Neural cell (in vitro differentiated cells): Measurements from ENCODE around the gene TRMO. TPM values are rescaled to one million over a fixed set of nuclear protein-coding genes. Genes with fewer than 3 reads are reported as not detected.

Experiments
- H2AFZ ChIP-seq: fragments of 200-600, 300-800 bp; sonication (generic), shearing (Covaris generic); 2 replicates; pipeline ENCODE4 v1.6.0; 2014; ENCODE audit warnings: low read depth, mild to moderate bottlenecking, antibody characterized with exemption, low read length, moderate library complexity
- H3F3A ChIP-seq: fragments of 200-600 bp; shearing (Covaris generic); 2 replicates; pipeline ENCODE4 v1.6.1; 2016; ENCODE audit warnings: mild to moderate bottlenecking, moderate library complexity, mixed read lengths, antibody characterized with exemption, low read length; ENCODE audit not compliant: insufficient read depth, poor library complexity, severe bottlenecking
- H3K27ac ChIP-seq: fragments of 200-600, 300-800 bp; sonication (generic), shearing (Covaris generic); 2 replicates; pipeline ENCODE4 v1.5.1; 2014; ENCODE audit warnings: mild to moderate bottlenecking, low read length, moderate library complexity
- H3K27me3 ChIP-seq: fragments of 300-800, 200-600 bp; sonication (generic), shearing (Covaris generic); 2 replicates; pipeline ENCODE4 v1.6.0; 2014; ENCODE audit warnings: mild to moderate bottlenecking, low read depth, low read length, moderate library complexity; ENCODE audit not compliant: insufficient read depth
- H3K36me3 ChIP-seq: fragments of 300-800, 200-600 bp; sonication (generic), shearing (Covaris generic); 2 replicates; pipeline ENCODE4 v1.5.1; 2014; ENCODE audit warnings: mild to moderate bottlenecking, antibody characterized with exemption, low read length, moderate library complexity; ENCODE audit not compliant: insufficient read depth
- H3K4me2 ChIP-seq: fragments of 300-800, 200-600 bp; sonication (generic), shearing (Covaris generic); 2 replicates; pipeline ENCODE4 v1.6.0; 2014; ENCODE audit warnings: mild to moderate bottlenecking, low read length
- H3K4me3 ChIP-seq: fragments of 300-800, 200-600 bp; sonication (generic), shearing (Covaris generic); 2 replicates; pipeline ENCODE4 v1.5.1; 2014; ENCODE audit warnings: mild to moderate bottlenecking, low read length, moderate library complexity
- H3K79me2 ChIP-seq: fragments of 200-600 bp; shearing (Covaris generic); replicated peaks from 2 replicates; pipeline ENCODE4 v1.6.0; 2014; ENCODE audit warnings: mild to moderate bottlenecking, low read length, moderate library complexity; ENCODE audit not compliant: insufficient read depth
- H3K9ac ChIP-seq: fragments of 300-800, 200-600 bp; sonication (generic), shearing (Covaris generic); 2 replicates; pipeline ENCODE4 v1.6.1; 2016; ENCODE audit warnings: mild to moderate bottlenecking, low read length, mixed read lengths
- H3K9me2 ChIP-seq: fragments of 200-600 bp; shearing (Covaris generic); 2 replicates; pipeline ENCODE4 v1.6.1; 2016; ENCODE audit warnings: mild to moderate bottlenecking, low read length, mixed read lengths; ENCODE audit not compliant: insufficient read depth
- H3K9me3 ChIP-seq: fragments of 200-600, 300-800 bp; sonication (generic), shearing (Covaris generic); 2 replicates; pipeline ENCODE4 v1.6.1; 2016; ENCODE audit warnings: mild to moderate bottlenecking, mixed run types, low read length, moderate library complexity, mixed read lengths
- H4K20me1 ChIP-seq: fragments of 200-600 bp; shearing (Covaris generic); 2 replicates; pipeline ENCODE4 v1.6.1; 2016; ENCODE audit warnings: mild to moderate bottlenecking, mixed run types; ENCODE audit not compliant: insufficient read depth
- EP300 ChIP-seq: fragments of 450-650 bp; conservative IDR thresholded peaks from 2 replicates; pipeline ENCODE4 v1.6.1; 2014; ENCODE audit warnings: antibody characterized with exemption, mild to moderate bottlenecking, moderate library complexity; ENCODE audit not compliant: poor library complexity, severe bottlenecking
- EZH2 ChIP-seq: fragments of 200-600, 300-800 bp; shearing (Covaris generic), sonication (generic); IDR thresholded peaks from 2 replicates; pipeline ENCODE4 v1.6.1; 2014; ENCODE audit warnings: antibody characterized with exemption, low read length, borderline replicate concordance, mild to moderate bottlenecking; ENCODE audit not compliant: insufficient read depth, poor library complexity, severe bottlenecking
- MXI1 ChIP-seq: fragments of 450-650 bp; conservative IDR thresholded peaks from 2 replicates; pipeline ENCODE4 v1.6.1; 2014; ENCODE audit warnings: antibody characterized with exemption, mild to moderate bottlenecking; ENCODE audit not compliant: poor library complexity, severe bottlenecking
- POLR2AphosphoS5 ChIP-seq: IDR thresholded peaks from 2 replicates; pipeline ENCODE4 v1.6.1; 2012
- RAD21 ChIP-seq: fragments of 450-650 bp; conservative IDR thresholded peaks from 2 replicates; pipeline ENCODE4 v1.6.1; 2014; ENCODE audit warnings: antibody characterized with exemption, mild to moderate bottlenecking, moderate library complexity
- SMC3 ChIP-seq: fragments of 450-650 bp; conservative IDR thresholded peaks from 2 replicates; pipeline ENCODE4 v1.6.1; 2014; ENCODE audit warnings: antibody characterized with exemption, mild to moderate bottlenecking, moderate library complexity; ENCODE audit not compliant: poor library complexity
- TAF1 ChIP-seq: IDR thresholded peaks from 2 replicates; pipeline ENCODE4 v1.6.1; 2012; ENCODE audit warnings: low read depth
- polyA plus RNA-seq: library from polyadenylated mRNA; depleted of rRNA; stranded (reverse); fragments of >200 nt; gene quantifications from 2 replicates; pipeline ENCODE4 v1.2.3, GENCODE V29; 2014
- TF ChIP-seq, protein P1 (sequence below): IDR thresholded peaks from 2 replicates; pipeline ENCODE4 v1.6.1; 2012; ENCODE audit warnings: borderline replicate concordance
- TF ChIP-seq, protein P2 (sequence below): fragments of 450-650 bp; IDR thresholded peaks from 2 replicates; pipeline ENCODE4 v1.5.1; 2014; ENCODE audit warnings: antibody characterized with exemption, mild to moderate bottlenecking, moderate library complexity; ENCODE audit not compliant: poor library complexity, severe bottlenecking

TRMO gene
- polyA plus RNA-seq, 1 donor from 2014 or later, result 15.4 TPM

DNA sequence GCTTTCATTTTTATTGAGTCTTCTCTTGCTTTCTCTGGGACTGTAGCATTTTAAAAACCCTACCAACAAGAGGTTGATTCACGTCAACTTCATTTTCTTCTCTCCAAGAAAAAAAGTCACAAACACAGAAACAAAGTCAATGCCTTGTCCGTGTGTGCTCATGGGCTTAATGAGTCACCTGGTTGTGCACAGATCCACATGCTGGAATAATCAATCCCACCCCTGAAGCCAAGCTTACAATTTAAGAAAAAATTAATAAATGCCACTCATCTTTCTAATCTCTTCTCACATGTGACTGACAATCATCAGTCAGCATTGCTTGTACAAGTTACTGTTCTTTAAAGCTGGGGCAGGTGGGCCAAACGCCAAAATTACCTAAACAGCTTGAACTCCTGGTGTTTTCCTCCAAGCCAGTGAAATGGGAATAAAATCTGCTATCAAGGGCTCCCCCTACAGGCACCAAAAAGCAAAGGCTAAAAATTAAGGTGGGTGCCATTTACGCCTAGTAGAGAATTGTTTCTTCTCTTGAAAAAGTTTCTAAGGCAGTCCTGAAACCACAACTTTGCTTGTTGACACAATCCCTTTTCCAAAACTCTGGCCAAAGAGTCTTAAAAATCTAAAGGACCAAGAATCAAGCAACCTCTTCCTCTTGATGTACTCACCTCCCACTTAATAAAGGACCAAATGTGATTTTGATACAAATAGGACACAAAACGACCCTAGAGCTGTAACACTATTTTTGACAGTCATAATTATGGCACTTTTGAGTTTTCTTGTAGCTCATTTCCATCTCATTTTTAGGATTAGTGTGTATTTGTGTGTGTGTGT lies 21.3 kb downstream of the TRMO start:
- TF ChIP-seq, protein P1, sequence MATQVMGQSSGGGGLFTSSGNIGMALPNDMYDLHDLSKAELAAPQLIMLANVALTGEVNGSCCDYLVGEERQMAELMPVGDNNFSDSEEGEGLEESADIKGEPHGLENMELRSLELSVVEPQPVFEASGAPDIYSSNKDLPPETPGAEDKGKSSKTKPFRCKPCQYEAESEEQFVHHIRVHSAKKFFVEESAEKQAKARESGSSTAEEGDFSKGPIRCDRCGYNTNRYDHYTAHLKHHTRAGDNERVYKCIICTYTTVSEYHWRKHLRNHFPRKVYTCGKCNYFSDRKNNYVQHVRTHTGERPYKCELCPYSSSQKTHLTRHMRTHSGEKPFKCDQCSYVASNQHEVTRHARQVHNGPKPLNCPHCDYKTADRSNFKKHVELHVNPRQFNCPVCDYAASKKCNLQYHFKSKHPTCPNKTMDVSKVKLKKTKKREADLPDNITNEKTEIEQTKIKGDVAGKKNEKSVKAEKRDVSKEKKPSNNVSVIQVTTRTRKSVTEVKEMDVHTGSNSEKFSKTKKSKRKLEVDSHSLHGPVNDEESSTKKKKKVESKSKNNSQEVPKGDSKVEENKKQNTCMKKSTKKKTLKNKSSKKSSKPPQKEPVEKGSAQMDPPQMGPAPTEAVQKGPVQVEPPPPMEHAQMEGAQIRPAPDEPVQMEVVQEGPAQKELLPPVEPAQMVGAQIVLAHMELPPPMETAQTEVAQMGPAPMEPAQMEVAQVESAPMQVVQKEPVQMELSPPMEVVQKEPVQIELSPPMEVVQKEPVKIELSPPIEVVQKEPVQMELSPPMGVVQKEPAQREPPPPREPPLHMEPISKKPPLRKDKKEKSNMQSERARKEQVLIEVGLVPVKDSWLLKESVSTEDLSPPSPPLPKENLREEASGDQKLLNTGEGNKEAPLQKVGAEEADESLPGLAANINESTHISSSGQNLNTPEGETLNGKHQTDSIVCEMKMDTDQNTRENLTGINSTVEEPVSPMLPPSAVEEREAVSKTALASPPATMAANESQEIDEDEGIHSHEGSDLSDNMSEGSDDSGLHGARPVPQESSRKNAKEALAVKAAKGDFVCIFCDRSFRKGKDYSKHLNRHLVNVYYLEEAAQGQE, result no peak
- TF ChIP-seq EZH2, result no peak
- no peak for TF ChIP-seq EP300
- no peak for TF ChIP-seq TAF1
- TF ChIP-seq SMC3, result peak; percentile 58
- no peak for TF ChIP-seq POLR2AphosphoS5
- peak; percentile 58 for TF ChIP-seq RAD21
- TF ChIP-seq, protein P2, sequence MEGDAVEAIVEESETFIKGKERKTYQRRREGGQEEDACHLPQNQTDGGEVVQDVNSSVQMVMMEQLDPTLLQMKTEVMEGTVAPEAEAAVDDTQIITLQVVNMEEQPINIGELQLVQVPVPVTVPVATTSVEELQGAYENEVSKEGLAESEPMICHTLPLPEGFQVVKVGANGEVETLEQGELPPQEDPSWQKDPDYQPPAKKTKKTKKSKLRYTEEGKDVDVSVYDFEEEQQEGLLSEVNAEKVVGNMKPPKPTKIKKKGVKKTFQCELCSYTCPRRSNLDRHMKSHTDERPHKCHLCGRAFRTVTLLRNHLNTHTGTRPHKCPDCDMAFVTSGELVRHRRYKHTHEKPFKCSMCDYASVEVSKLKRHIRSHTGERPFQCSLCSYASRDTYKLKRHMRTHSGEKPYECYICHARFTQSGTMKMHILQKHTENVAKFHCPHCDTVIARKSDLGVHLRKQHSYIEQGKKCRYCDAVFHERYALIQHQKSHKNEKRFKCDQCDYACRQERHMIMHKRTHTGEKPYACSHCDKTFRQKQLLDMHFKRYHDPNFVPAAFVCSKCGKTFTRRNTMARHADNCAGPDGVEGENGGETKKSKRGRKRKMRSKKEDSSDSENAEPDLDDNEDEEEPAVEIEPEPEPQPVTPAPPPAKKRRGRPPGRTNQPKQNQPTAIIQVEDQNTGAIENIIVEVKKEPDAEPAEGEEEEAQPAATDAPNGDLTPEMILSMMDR, result peak; percentile 64
- TF ChIP-seq MXI1, result no peak
- H3K4me2 ChIP-seq, result no peak overlapping the region
- H4K20me1 ChIP-seq, result no peaks in the 10 kb centered on the region

DNA sequence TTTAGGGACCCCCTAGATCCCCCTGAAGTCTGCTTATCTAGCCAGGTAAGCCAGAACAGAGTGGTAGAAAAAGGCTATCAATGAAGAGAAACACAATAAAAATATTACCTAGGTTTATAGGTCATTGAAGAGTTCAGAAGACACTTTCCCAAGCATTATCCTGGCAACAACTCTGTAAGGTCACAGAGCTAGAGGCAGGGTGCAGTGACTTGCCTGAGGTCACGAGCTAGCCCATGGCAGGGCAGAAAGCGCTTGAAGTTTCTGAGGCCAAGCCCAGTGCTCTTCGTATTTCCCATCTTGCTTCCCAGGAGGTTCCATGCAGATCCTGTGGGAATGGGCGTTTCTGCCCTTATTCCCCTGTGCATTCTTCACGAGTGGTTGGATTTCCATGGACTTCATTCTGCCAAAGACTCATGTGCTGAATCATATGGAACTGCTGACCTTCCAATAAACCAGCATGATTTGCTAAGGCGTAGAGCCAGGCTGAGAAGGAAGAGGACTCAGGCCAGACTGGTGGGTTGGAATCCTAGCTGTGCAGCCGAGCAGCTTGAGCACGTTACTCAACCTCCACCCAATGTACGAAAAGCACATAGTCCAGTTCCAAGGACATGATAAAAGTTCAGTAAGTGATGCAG lies 22.1 kb downstream of the TRMO start:
- Histone ChIP-seq H3K4me2 (no peak overlapping the region), H3F3A (no peaks in the 10 kb centered on the region), H3K27ac (no peak overlapping the region), H4K20me1 (no peaks in the 10 kb centered on the region), H3K79me2 (no peaks in the 10 kb centered on the region), H3K27me3 (no peaks in the 10 kb centered on the region), H2AFZ (no peak overlapping the region), H3K9me3 (no peaks in the 10 kb centered on the region), H3K4me3 (no peak overlapping the region), H3K9ac (no peak overlapping the region), H3K36me3 (no peaks in the 10 kb centered on the region), H3K9me2 (no peaks in the 10 kb centered on the region)
- TF ChIP-seq, protein P1, result no peak
- no peak for TF ChIP-seq MXI1

More for the DNA sequence above, 21.3 kb downstream of the TRMO start:
- H3K9me3 ChIP-seq, result no peaks in the 10 kb centered on the region
- H3K9me2 ChIP-seq, result no peaks in the 10 kb centered on the region
- H3K27me3 ChIP-seq, result no peaks in the 10 kb centered on the region
- no peaks in the 10 kb centered on the region for H3K79me2 ChIP-seq
- H3K4me3 ChIP-seq, result no peak overlapping the region
- no peaks in the 10 kb centered on the region for H3K36me3 ChIP-seq
- H2AFZ ChIP-seq, result no peak overlapping the region
- no peak overlapping the region for H3K27ac ChIP-seq
- no peaks in the 10 kb centered on the region for H3F3A ChIP-seq
- H3K9ac ChIP-seq, result no peak overlapping the region
